Measurements from ENCODE around the gene OSBPL10.
"Not testable (repeated sequence)": the region's sequence is repeated elsewhere in the genome, so short reads cannot be mapped to it uniquely, and the experiment has no call there.

Gene OSBPL10

DNA sequence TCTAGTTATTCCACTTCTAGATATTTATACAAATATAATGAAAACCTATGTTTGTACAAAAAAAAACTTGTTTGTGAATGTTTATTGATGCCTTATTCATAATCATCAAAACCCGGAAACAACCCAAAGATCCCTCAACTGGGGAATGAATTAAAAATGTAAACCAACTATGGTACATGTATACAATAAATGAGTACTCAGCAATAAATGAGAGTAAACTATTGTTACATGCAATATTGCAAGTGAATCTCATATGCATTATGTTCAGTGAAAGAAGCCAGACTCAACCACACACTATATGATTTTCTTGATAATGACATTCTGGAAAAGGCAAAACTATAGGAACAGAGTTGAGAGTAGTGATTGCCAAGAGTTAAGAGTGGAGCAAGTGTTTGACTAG lies 12.8 kb upstream of the OSBPL10 start:
- in situ Hi-C loops (cut with HindIII; ENCODE audit: low sequenced_read_pairs): no loop called here

DNA sequence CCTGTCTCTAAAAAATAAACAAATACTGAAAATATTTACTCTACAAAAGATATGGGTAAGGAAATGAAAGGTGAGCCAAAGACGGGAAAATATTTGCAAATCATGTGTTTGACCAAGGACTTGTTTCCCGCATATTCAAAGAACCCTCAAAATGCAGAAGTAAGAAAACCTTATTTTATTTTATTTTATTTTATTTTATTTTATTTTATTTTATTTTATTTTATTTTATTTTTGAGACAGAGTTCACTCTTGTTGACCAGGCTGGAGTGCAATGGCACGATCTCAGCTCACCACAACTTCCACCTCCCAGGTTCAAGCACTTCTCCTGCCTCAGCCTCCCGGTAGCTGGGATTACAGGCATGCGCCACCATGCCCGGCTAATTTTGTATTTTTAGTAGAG lies 11.9 kb upstream of the OSBPL10 start:
- in situ Hi-C loops (cut with HindIII; ENCODE audit: low sequenced_read_pairs): not testable (repeated sequence)

DNA sequence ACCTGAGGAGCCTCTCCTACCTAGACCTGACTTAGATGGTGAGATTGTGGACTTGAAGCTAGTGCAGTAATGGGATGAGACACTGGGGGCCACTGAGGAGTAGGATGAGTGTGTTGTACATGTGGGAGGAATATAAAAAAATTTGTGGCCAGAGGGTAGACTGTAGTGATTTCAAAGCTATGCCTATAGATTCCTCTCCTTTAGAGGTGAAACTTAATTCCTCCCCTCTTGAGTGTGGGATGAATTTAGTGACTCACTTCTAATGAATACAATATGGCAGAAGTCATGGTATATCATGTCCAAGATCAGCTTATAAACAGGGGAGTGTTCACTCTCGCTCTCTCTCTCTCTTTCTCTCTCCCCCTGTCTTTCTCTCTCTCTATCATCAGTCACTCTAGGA lies 7.2 kb upstream of the OSBPL10 start:
- in situ Hi-C loops (cut with HindIII; ENCODE audit: low sequenced_read_pairs): no loop called here

DNA sequence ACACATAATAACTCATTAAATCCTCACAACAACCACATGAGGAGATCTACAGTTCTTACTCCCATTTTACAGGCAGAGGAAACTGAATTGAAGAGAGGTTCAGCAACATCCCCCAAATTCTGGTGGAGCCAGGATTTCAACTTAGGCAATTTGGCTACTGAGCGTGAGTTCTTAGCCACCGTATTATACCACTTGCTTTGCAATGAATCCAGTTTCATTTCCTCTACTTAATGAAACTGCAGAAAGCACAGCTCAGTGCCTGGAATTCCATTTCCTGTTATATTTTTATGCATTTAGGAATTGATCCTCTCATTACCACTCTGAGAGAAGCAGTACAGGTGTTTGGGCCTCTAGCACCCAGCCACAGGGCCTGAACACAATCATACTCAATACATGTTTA lies 4.8 kb upstream of the OSBPL10 start:
- in situ Hi-C loops (cut with HindIII; ENCODE audit: low sequenced_read_pairs): no loop called here

DNA sequence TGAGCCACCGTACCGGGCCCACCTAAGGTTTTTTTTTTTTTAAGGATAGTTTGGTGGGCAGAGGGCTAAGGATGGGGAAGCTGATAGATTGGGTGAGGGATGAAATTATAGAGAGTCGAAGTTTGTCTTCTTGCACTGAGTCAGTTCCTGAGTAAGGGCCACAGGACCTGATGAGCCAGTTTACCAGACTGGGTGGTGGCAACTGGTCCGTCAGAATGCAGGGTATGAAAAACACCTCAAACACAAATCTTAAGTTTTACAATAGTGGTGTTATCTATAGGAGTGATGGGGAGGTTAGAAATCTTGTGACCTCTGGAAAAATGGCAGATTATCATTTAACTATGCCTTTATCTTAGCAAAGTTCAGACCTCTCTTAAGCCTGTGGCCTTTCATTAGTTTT lies 3.3 kb upstream of the OSBPL10 start:
- in situ Hi-C loops (cut with HindIII; ENCODE audit: low sequenced_read_pairs): no loop called here

DNA sequence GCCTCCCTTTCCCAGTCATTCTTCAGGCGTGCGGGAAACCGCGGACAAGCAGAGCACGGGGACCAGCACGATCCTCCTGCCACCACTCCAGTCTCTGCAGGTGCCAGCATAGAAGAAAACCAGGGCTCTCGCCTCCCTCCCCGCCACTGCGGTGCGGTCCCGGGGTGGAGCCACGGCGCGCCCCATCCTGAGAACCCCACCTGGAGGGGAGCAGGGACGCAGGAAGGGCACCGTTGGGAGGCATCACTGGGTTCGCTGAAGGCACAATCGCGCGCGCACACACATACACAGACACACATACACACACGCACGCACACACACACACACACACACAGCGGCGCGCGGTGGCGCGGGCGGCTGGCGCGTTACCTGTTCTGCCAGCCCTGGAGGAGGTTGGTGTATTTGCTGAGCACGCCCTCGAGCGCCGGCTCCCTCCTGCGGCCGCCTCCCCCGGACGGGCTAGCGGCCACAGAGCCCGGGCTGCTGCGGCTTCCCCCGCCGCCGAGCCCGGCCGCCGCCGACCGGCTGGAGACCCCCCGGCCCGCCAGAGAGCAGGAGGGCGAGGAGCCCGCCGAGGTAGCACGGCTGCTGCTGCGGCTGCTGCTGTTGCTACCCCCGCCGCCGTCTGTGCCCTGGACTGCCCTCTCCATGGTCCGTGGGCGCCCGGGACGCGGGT lies 394 bp downstream of the OSBPL10 start:
- in situ Hi-C loops (cut with HindIII; ENCODE audit: low sequenced_read_pairs): no loop called here

DNA sequence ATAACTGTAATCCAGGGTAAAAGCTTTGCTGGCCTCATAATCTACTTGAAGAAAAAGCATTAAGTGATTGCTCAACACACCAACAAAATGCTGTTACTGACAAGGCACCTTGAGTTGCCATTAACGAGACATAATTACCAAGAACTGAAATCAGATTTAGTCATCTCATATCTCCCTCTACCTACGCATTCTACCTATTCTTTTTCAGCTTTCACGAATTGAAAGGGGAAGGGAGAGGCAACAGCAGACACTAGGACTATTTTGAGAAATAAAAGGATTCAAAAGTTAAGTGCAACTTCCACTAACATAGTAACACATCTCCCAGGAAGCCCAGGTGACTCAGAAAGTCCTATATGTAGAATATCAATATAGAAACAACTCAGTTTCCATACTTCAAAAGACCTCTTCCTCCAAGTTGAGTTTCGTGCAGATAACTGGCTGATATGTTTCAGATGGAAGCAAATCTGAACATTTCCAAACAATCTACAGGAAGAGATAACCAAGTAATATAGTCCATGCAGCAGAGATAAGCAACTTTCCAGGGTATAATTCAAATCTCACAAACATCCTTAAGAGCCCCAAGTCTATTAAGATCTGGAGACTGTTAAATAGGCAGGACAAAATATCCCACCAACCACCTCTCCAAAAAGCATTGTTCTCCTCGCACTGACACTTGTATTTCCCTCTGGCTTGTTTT lies 1.9 kb downstream of the OSBPL10 start:
- in situ Hi-C loops (cut with HindIII; ENCODE audit: low sequenced_read_pairs): no loop called here

DNA sequence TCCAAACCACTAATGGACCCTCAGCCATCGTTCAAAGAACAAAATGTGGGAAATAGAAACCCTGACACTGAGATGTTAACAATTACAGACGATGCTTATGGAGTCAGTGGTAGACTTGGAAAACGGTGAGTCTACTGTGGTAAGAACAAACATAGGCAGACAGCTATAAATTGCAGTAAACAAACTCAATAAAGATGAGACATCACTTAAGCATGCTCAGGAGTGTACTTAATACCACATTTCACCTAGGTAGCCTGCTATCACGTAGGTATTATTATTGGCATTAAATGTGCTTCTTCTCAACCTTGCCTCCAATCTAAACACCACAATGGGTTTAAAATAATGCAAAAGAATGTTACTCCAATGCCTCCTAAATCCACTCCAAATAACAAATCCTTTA lies 2.5 kb downstream of the OSBPL10 start:
- in situ Hi-C loops (cut with HindIII; ENCODE audit: low sequenced_read_pairs): no loop called here

DNA sequence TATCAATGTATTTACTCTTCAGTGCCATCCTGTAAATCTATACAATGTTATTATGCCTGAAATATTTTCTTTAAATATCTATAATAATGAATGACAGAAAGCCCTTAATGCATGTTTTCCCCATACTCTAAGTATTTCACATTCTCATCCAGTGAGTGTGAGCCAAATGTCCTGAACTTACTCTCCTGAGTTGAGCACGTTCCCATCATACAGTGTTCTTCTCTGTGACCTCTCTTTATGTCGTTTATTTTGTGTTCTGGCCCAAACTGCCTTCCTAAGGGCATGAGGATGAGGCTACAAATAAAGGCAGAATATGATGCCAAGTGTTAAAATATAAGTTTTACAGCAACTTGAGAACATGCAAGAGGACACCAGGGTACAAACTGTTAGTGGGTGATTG lies 3.3 kb downstream of the OSBPL10 start:
- in situ Hi-C loops (cut with HindIII; ENCODE audit: low sequenced_read_pairs): no loop called here

DNA sequence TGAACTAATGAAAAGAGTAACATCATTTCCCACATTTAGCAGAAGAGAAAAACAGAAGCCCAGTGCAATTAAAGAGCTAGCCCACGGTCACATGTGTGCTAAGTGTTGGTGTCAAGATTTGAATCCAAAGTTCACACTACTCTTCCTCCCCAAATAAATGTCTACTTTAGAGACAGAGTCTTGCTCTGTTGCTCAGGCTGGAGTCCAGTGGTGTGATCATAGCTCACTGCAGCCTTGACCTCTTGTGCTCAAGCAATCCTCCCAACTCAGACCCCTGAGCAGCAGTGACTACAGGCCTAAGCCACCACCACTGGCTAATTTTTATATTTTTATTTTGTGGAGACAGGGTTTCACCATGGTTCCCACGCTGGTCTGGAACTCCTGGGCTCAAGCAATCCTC lies 4.8 kb downstream of the OSBPL10 start:
- in situ Hi-C loops (cut with HindIII; ENCODE audit: low sequenced_read_pairs): no loop called here

DNA sequence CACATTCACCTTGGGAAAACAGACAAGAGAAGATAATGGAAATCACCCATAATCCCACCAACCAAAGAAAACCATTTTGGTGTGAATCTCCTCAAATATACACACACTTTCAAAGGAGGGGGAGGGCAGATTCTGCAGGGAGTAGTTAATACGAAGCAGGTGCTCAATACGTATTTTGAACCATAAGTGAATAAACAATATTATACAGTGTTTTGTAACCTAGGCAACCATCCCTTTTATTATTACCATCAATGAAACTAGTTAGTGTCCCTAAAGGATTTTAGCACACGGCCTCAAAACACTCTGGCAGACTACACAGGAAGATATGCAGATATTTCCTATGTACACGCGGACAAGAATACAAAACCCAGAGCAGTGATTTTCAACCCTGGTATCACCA lies 6.1 kb downstream of the OSBPL10 start:
- in situ Hi-C loops (cut with HindIII; ENCODE audit: low sequenced_read_pairs): no loop called here

DNA sequence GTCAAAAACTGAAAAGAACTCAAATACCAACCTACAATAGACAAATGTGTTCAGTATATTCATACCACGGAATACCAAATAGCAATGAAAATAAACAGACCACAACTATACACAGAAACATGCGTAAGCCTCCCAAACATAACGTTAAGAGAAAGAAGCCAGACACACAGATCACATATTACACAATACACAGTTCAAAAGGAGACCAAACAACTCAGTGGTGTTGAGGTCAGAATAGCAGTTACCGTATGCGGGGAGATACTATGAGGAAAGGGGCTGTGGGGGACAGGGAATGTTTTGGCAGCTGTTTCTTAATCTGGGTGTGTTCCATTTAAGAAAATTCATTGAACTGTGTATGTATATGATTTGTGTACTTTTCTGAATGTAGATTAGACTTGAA lies 6.6 kb downstream of the OSBPL10 start:
- in situ Hi-C loops (cut with HindIII; ENCODE audit: low sequenced_read_pairs): no loop called here

DNA sequence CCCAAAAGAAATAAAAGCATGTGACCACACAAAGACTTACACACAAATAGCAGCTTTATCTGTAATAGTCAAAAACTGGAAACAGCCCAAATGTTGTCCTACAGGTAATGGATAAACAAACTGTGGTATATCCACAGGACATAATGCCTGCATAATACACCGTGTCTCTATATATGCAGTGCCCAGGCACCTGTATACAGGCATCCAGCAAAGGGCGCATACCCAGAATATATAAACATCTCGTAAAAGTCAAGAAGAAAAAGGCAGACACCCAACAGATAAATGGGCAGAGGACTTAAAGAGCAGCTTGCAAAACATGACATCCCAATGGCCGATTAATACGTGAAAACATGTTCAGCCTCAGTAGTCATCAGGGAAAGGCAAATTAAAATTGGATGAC lies 7.2 kb downstream of the OSBPL10 start:
- in situ Hi-C loops (cut with HindIII; ENCODE audit: low sequenced_read_pairs): no loop called here

DNA sequence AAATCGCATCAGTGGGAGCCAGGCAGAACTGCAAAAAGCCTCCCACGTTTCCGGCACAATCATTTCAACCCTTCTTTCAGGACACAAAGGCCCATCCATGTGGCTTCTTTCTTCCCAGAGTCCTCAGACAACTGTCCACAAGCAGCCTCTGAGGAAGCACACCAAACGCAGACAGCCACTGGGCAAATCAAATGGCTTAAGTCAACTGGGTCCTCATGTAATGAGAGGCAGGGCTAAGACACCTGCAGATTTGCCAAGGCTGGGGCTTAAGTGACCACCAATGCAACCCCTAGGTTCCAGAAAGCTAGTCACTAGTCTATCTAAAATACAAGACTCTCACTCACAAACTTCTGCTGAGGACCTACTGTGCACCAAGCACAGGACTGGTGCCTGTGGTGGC lies 8.0 kb downstream of the OSBPL10 start:
- in situ Hi-C loops (cut with HindIII; ENCODE audit: low sequenced_read_pairs): no loop called here

DNA sequence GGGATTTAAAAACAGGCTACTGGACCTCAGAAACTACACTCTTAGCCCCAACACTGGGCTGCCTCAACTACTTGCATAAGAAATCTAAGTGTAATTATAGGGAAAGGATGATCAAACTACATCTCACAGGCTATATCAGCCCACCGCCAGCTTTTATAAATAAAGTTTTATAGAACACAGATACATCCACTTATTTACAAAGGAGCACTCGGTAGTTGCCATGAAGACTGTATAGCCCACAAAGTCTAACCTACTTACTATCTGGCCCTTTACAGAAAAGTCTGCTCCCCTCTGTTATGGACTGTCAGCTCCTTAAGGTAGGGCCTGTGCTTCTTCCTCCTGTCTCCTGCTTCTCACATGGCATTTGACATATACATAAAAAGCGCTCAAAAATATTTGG lies 9.5 kb downstream of the OSBPL10 start:
- in situ Hi-C loops (cut with HindIII; ENCODE audit: low sequenced_read_pairs): no loop called here

DNA sequence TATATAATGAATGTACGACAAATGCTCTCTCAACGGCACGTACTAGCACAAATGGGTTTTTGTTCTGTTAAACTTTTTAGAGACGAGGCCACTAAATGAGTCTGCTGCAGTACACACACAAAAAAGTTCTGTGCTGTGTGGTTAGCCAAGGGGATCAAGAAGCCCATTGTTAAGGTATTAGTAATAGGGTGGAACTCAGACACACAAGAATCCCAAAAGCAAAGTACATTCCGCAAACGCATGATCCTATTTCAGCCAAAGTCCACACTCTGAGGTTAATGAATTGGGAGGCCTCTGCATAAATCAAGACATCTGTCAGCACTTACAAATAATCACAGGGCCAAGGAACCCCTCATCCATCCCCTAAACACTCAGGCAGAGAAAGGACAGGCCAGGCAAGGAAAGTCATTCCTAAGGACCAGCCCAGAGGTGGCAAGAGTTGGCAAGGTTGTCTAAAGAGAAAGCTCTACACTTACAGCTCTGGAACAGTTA lies 12.1 kb downstream of the OSBPL10 start:
- in situ Hi-C loops (cut with HindIII; ENCODE audit: low sequenced_read_pairs): no loop called here

DNA sequence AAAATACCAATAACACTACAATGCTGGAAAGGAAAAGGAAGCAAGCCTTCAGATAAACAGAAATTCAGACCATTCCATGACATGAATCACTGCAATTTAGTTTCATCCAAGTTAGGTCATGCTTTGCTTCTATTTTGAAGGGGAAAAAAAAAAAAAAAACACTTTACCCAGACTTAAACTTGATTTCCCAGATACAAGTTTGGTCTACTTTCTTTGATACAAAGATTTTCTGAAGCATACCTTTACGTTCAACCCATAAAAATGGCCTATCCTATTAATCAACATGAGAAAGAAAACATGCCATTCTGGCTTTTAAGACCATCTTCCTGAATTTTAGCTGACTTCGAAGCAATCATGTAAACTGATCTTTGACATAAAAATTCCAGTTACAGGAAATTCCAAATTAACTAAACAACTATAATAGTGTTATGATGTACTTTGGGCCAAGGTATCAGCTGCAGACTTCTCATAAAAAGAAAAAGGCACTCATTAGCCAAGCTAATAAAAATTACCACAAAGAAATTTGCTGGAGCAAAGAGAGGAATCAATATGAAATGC lies 12.6 kb downstream of the OSBPL10 start:
- in situ Hi-C loops (cut with HindIII; ENCODE audit: low sequenced_read_pairs): no loop called here

DNA sequence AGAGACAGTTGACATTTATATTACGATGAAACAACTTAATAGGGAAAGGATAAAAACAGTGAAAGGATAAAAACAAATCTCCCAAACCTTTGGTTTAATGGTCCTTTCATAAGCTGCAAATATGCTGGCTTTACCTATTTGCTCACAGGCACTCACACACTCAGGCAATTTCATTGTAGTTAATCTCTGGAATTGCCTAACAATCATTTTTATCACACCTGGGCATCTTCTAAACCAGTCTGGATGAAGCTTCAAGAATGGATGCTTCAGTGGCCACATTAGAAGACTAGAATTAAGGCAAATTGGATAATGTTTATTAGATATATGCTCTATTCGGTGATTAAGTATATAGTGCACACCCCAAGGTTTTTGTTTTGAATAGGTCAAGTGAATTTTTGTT lies 13.5 kb downstream of the OSBPL10 start:
- in situ Hi-C loops (cut with HindIII; ENCODE audit: low sequenced_read_pairs): no loop called here

DNA sequence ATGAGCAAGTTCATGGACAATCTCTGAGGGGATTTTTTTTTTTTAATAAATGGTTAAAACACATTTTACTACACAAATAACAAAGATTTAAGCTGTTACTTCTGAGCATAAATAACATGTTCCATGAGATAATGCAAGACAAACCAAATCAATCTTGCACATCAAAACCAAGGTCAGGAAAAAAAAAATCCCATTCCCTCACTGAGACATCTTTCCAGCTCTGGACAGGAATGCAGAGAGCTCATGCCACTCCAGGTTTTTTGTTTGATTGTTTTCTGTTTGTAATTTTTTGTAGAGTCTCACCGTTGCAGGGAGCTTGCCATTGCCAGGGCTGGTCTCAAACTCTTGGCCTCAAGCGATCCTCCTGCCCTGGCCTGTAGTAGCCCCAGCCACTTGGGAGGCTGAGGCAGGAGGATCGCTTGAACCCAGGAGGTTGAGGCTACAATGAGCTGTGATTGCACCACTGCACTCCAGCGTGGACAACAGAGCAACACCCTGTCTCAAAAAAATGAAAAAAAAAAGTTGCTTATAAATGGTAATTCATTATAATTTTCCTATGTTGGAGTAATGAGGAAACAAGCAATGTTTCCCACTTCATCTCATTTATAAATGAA lies 14.0 kb downstream of the OSBPL10 start:
- in situ Hi-C loops (cut with HindIII; ENCODE audit: low sequenced_read_pairs): no loop called here

DNA sequence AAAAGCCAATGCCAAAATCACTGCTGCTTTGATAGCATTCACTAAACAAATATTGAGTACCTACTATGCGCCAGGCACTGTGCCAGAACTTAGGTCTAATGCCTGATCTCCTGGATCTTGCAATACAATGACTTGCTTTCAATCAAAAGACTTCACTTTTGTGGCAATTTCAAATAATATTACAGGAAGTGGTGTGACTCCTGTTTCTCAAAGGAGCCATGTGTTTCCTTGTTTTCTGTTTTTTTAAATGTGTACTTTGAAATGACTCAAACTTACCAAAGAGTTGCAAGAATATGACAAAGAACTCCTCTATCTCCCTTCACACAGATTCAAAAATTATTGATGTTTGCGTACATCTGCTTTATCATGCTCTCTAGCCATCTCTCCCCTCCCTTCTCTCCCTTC lies 18.3 kb downstream of the OSBPL10 start:
- in situ Hi-C loops (cut with HindIII; ENCODE audit: low sequenced_read_pairs): no loop called here

DNA sequence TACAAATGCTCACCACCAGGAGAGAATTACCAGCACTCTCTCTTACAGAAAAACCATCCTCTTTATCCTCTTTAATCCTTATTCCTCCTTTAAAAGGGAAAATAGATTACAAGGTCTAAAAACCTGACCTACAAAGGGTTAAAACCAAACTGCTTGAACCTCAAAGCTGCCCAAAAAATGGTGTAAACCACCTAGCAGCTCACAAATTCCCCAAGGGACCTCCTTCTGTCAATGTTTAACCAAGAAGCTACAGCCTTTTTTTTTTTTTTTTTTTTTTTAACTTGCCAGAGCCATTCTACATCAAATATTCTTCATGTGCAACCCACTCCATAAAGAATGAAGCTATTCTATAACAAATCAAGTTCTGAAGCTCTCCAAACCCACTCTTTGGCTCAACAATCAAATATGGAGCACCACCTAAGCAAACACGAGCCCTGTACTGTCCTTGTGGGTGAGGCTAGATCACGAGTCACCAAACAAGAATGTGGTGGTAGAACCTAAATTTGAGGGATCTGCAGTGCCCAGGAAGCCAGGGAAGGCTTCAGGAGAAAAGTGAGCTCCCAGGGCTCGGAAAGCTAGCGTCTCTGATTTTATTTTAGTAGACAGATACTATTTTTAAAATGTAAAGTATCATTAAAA lies 20.1 kb downstream of the OSBPL10 start:
- in situ Hi-C loops (cut with HindIII; ENCODE audit: low sequenced_read_pairs): no loop called here
